Neural progenitor cell (in vitro differentiated cells): ENCODE data around the gene ITGB8.

Experiments
- EZH2 ChIP-seq: fragments of 200-600 bp; sonication (generic); IDR thresholded peaks from 2 replicates; pipeline ENCODE4 v1.6.1; 2017; ENCODE audit warnings: antibody characterized with exemption, mild to moderate bottlenecking, moderate library complexity
- TF ChIP-seq, protein P1 (sequence below): fragments of 200-600 bp; sonication (generic); IDR thresholded peaks from 2 replicates; pipeline ENCODE4 v1.5.1; 2017; ENCODE audit warnings: antibody characterized with exemption, mild to moderate bottlenecking

DNA sequence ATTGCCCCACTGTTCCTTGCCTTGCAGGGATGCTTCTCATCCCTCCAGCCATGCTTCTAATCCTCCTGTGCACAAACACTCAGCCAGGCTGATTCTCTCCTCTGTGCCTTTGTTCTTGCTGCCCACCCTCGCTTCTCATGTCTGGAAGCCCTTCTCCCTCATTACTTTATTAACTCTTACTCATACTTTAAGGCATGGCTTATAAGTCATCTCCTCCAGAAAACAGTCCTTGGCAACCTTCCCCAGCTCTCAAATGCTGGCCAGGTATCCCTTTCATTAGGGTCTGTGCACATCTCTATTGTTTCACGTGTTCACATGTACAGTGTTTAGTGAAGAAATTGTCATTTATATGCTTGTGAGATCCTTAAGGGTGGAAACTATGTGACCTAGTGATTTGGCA lies 62.9 kb downstream of the ITGB8 start:
- TF ChIP-seq, protein P1, sequence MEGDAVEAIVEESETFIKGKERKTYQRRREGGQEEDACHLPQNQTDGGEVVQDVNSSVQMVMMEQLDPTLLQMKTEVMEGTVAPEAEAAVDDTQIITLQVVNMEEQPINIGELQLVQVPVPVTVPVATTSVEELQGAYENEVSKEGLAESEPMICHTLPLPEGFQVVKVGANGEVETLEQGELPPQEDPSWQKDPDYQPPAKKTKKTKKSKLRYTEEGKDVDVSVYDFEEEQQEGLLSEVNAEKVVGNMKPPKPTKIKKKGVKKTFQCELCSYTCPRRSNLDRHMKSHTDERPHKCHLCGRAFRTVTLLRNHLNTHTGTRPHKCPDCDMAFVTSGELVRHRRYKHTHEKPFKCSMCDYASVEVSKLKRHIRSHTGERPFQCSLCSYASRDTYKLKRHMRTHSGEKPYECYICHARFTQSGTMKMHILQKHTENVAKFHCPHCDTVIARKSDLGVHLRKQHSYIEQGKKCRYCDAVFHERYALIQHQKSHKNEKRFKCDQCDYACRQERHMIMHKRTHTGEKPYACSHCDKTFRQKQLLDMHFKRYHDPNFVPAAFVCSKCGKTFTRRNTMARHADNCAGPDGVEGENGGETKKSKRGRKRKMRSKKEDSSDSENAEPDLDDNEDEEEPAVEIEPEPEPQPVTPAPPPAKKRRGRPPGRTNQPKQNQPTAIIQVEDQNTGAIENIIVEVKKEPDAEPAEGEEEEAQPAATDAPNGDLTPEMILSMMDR: no peak
- TF ChIP-seq EZH2: no peak
